Purkinje cell (primary cell): Measurements from ENCODE around the gene NOTCH4. TPM values are rescaled to one million over a fixed set of nuclear protein-coding genes. Genes with fewer than 3 reads are reported as not detected.

Experiments used
- polyA plus RNA-seq: library from polyadenylated mRNA; unstranded; fragments of >200 nt; fragmentation: Nextera tagmentation; gene quantifications from 2 replicates; pipeline ENCODE4 v1.2.1, GENCODE V29; 2014

NOTCH4 gene
- polyA plus RNA-seq, result 1.3 and 2.2 TPM in 2 replicates

GRCh38 chr6:32223258-32224235 lies at the start of gene NOTCH4:
Gene NOTCH4 (minus strand): TSS chr6:32224067. CDS start chr6:32223928, 139 bp downstream.

GRCh38 chr6:32192608-32193039 lies 31.2 kb downstream of the NOTCH4 start, which contains the start of gene GPSM3:
Gene GPSM3 (minus strand): TSS chr6:32192643. CDS start chr6:32192513, 130 bp downstream.

GRCh38 chr6:32190054-32190851 lies 33.6 kb downstream of the NOTCH4 start, which contains the start of gene PBX2:
Gene PBX2 (minus strand): TSS chr6:32190202. CDS start chr6:32189915, 287 bp downstream.

GRCh38 chr6:32184084-32184640 lies 39.7 kb downstream of the NOTCH4 start, which contains the start of gene AGER:
Gene AGER (minus strand): TSS chr6:32184253. CDS start chr6:32184222, 31 bp downstream.

GRCh38 chr6:32177788-32178546 lies 45.9 kb downstream of the NOTCH4 start, which contains the start of gene RNF5:
Gene RNF5 (plus strand): TSS chr6:32178405. CDS start chr6:32178512, 107 bp downstream.

GRCh38 chr6:32175711-32176475 lies 48.0 kb downstream of the NOTCH4 start, which contains the start of gene AGPAT1:
Gene AGPAT1 (minus strand): TSS chr6:32176084. CDS start chr6:32171496, 4,588 bp downstream.

GRCh38 chr6:32164295-32164694 lies 59.6 kb downstream of the NOTCH4 start, which contains the start of gene EGFL8:
Gene EGFL8 (plus strand): TSS chr6:32164595. CDS start chr6:32166166, 1,571 bp downstream.

GRCh38 chr6:32153564-32154513 lies 70.0 kb downstream of the NOTCH4 start, which contains the start of gene PPT2:
Gene PPT2 (plus strand): TSS chr6:32154141. CDS start chr6:32154595, 454 bp downstream.

GRCh38 chr6:32151863-32152768 lies 71.8 kb downstream of the NOTCH4 start, which contains the start of gene PRRT1:
Gene PRRT1 (minus strand): TSS chr6:32151939. CDS start chr6:32151827, 112 bp downstream.

Other genes starting within 250 kb of the NOTCH4 start
- gene C4A, start 242.0 kb downstream of the NOTCH4 start, polyA plus RNA-seq, result not detected in 2 replicates
- not detected in 2 replicates for gene C4B, start 209.3 kb downstream of the NOTCH4 start, polyA plus RNA-seq
- gene CYP21A2, start 185.7 kb downstream of the NOTCH4 start, polyA plus RNA-seq, result 0.20 TPM in 1 of 2 replicates, not detected in the other
- gene TNXB, start 114.7 kb downstream of the NOTCH4 start, polyA plus RNA-seq, result not detected in 2 replicates
- gene ATF6B, start 95.8 kb downstream of the NOTCH4 start, polyA plus RNA-seq, result 3.4 and 9.6 TPM in 2 replicates
- 0.77 and 1.8 TPM in 2 replicates for gene FKBPL, start 93.8 kb downstream of the NOTCH4 start, polyA plus RNA-seq
- 88.8 and 97.9 TPM in 2 replicates for gene PRRT1, start 72.1 kb downstream of the NOTCH4 start, polyA plus RNA-seq
- 16.8 and 18.7 TPM in 2 replicates for gene PPT2, start 69.9 kb downstream of the NOTCH4 start, polyA plus RNA-seq
- gene EGFL8, start 59.5 kb downstream of the NOTCH4 start, polyA plus RNA-seq, result 2.5 and 3.6 TPM in 2 replicates
- 18.3 and 18.5 TPM in 2 replicates for gene AGPAT1, start 48.0 kb downstream of the NOTCH4 start, polyA plus RNA-seq
- 34.7 and 42.0 TPM in 2 replicates for gene RNF5, start 45.7 kb downstream of the NOTCH4 start, polyA plus RNA-seq
- not detected in 2 replicates for gene AGER, start 39.8 kb downstream of the NOTCH4 start, polyA plus RNA-seq
- gene PBX2, start 33.9 kb downstream of the NOTCH4 start, polyA plus RNA-seq, result 0.55 TPM in 1 of 2 replicates, not detected in the other
- not detected in 2 replicates for gene GPSM3, start 31.4 kb downstream of the NOTCH4 start, polyA plus RNA-seq
- gene TSBP1, start 147.8 kb upstream of the NOTCH4 start, polyA plus RNA-seq, result not detected in 2 replicates
- not detected in 2 replicates for gene BTNL2, start 183.1 kb upstream of the NOTCH4 start, polyA plus RNA-seq
- 1.1 TPM in 1 of 2 replicates, not detected in the other for gene HLA-DRA, start 215.8 kb upstream of the NOTCH4 start, polyA plus RNA-seq